ENCODE results near the gene TRAF3IP3. TPM values are rescaled to one million over a fixed set of nuclear protein-coding genes. Genes with fewer than 3 reads are reported as not detected.

The TRAF3IP3 gene
- total RNA-seq, 1 experiment from 2014 or later: 0.34 TPM

DNA sequence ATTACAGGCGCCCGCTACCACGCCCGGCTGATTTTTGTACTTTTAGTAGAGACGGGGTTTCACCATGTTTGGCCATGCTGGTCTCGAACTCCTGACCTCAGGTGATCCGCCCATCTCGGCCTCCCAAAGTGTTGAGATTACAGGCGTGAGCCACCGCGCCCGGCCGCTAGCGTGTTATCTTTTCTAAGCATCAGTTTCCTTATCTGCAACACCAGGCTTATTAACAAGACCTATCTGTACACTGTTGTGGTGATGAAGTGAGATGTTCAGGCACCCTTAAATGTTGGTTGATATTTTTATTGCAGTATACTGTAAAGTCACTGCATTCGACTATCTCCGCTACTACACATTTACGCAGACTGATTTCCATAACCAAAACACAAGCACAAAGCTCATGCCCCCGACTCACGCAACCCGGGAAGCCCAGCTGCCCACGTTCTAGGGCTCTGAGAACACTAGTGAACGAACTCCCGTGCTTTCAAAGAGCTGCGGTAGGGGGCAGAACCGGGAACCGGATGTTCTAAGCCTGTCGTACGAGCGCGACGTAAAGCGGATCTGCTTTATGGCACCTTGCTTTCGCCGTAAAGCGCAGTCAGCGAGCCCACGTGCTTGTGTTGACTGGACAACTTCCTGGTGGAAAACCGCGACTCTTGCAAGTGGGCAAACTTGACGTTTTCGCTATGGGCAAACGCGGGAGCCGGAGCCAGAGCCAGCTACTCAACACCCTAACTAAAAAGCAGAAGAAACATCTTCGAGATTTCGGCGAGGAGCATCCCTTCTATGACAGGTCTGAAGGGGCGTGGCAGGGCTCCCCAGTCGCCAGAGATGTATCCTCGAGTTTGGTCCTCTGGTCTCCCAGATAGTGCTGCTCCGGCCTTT, 71.8 kb downstream of the TRAF3IP3 start, which contains the start of gene UTP25:
Gene UTP25, plus strand, starts transcription at position 589 of the 879 bp plus-strand sequence. Its CDS starts 92 bp downstream, at position 681.
- Histone ChIP-seq H3K4me3 (replicated peaks in 1 of 2; ENCODE audit: low read depth in 1 of 2, low read length in 2 of 2) (peak within 1 kb of the TSS; percentile 75 to 83), H3K9ac (ENCODE audit: low read length) (peak within 1 kb of the TSS; percentile 68), H3K4me1 (ENCODE audit: control insufficient read depth in 1 of 2, insufficient read depth in 2 of 2, low read length in 2 of 2) (peaks cover 0 to 23% of the 10 kb centered on the region in 2 experiments; a peak in 2 of 4 replicates), H3K79me2 (ENCODE audit: insufficient read depth, low read length) (peaks cover 41% of the 10 kb centered on the region), H3K36me3 (ENCODE audit: control insufficient read depth in 1 of 2, insufficient read depth in 2 of 2, low read length in 2 of 2) (peaks cover 12 to 17% of the 10 kb centered on the region in 2 experiments; a peak in 2 of 4 replicates), H4K20me1 (ENCODE audit: insufficient read depth) (no peaks in the 10 kb centered on the region), H3K4me2 (ENCODE audit: low read length) (peak within 1 kb of the TSS; percentile 86), H3K27me3 (ENCODE audit: insufficient read depth, low read length) (no peaks in the 10 kb centered on the region), H3K9me3 (ENCODE audit: control insufficient read depth in 1 of 2, insufficient read depth in 1 of 2, low read depth in 1 of 2, low read length in 2 of 2) (no peaks in the 10 kb centered on the region), H3K9me2 (ENCODE audit: insufficient read depth) (no peaks in the 10 kb centered on the region), H3K27ac (ENCODE audit: low read depth, low read length) (peak within 1 kb of the TSS; percentile 71), H2AFZ (ENCODE audit: low read depth, low read length, poor library complexity, severe bottlenecking) (peak within 1 kb of the TSS; percentile 28)
- DNase-seq (ENCODE audit: low read depth, low spot score): peak; percentile 96
- TSS peak; percentile 93 for BruUV-seq (replicated peaks)
- POLR2A ChIA-PET: interaction anchor here (0.7 to 2.3 kb wide), 7 partner anchors 11 to 581 kb away, joined by 3 to 10 read pairs (median 4); partner anchors contain the start of genes C1orf74 and IRF6
- intact Hi-C loops (cut with micrococcal nuclease): no loop called here
- peak; percentile 88 for ATAC-seq
- CTCF ChIA-PET: interaction anchor here (1.1 to 1.7 kb wide), 4 partner anchors 9 to 251 kb away, joined by 3 to 4 read pairs (median 4); no protein-coding TSS in a partner anchor
- RAD21 ChIA-PET (ENCODE audit: low non-redundant PET in 1 of 2, low total read pairs in 2 of 2, uncharacterized antibody in 2 of 2, unreplicated experiment in 2 of 2): no interaction called here
- TF ChIP-seq EZH2 (IDR thresholded peaks at IDR 0.05) (no peak), POLR2AphosphoS5 (IDR thresholded peaks at IDR 0.05; ENCODE audit: low read depth, low read length) (peak; percentile 99), SP1 (IDR thresholded peaks at IDR 0.05; ENCODE audit: low read depth) (peak; percentile 65), SIN3A (IDR thresholded peaks at IDR 0.05; ENCODE audit: low read depth) (peak; percentile 100), JUND (IDR thresholded peaks at IDR 0.05) (no peak), EZH2phosphoT487 (IDR thresholded peaks at IDR 0.05; ENCODE audit: borderline replicate concordance) (no peak), CBX3 (IDR thresholded peaks at IDR 0.05; ENCODE audit: low read depth) (peak; percentile 94), POLR2A (IDR thresholded peaks at IDR 0.05; ENCODE audit: borderline replicate concordance, extremely low read depth, insufficient read depth, insufficient read length) (peak; percentile 89), FOSL1 (IDR thresholded peaks at IDR 0.05; ENCODE audit: low read depth) (peak; percentile 23; the same call in 1 of the 2 replicates), EGR1 (IDR thresholded peaks at IDR 0.05; ENCODE audit: low read depth) (peak; percentile 3; the same call in 1 of the 2 replicates), ELF1 (IDR thresholded peaks at IDR 0.05; ENCODE audit: borderline replicate concordance, low read depth) (peak; percentile 80), TCF7L2 (IDR thresholded peaks at IDR 0.05; ENCODE audit: borderline replicate concordance, extremely low read depth, insufficient read depth, insufficient read length) (peak; percentile 76), RAD21 (IDR thresholded peaks at IDR 0.05; ENCODE audit: low read depth) (no peak), ZFX (IDR thresholded peaks at IDR 0.05) (peak; percentile 26; the same call in 1 of the 2 replicates), CEBPB (IDR thresholded peaks at IDR 0.05; ENCODE audit: low read depth) (no peak)
- TF ChIP-seq, protein P1, sequence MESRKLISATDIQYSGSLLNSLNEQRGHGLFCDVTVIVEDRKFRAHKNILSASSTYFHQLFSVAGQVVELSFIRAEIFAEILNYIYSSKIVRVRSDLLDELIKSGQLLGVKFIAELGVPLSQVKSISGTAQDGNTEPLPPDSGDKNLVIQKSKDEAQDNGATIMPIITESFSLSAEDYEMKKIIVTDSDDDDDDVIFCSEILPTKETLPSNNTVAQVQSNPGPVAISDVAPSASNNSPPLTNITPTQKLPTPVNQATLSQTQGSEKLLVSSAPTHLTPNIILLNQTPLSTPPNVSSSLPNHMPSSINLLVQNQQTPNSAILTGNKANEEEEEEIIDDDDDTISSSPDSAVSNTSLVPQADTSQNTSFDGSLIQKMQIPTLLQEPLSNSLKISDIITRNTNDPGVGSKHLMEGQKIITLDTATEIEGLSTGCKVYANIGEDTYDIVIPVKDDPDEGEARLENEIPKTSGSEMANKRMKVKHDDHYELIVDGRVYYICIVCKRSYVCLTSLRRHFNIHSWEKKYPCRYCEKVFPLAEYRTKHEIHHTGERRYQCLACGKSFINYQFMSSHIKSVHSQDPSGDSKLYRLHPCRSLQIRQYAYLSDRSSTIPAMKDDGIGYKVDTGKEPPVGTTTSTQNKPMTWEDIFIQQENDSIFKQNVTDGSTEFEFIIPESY (IDR thresholded peaks at IDR 0.05; ENCODE audit: extremely low read depth, insufficient replicate concordance, low read length): peak; percentile 22
- TF ChIP-seq, protein P2, sequence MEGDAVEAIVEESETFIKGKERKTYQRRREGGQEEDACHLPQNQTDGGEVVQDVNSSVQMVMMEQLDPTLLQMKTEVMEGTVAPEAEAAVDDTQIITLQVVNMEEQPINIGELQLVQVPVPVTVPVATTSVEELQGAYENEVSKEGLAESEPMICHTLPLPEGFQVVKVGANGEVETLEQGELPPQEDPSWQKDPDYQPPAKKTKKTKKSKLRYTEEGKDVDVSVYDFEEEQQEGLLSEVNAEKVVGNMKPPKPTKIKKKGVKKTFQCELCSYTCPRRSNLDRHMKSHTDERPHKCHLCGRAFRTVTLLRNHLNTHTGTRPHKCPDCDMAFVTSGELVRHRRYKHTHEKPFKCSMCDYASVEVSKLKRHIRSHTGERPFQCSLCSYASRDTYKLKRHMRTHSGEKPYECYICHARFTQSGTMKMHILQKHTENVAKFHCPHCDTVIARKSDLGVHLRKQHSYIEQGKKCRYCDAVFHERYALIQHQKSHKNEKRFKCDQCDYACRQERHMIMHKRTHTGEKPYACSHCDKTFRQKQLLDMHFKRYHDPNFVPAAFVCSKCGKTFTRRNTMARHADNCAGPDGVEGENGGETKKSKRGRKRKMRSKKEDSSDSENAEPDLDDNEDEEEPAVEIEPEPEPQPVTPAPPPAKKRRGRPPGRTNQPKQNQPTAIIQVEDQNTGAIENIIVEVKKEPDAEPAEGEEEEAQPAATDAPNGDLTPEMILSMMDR (IDR thresholded peaks at IDR 0.05 in 2 of 3, conservative IDR thresholded peaks at IDR 0.05 in 1 of 3; ENCODE audit: borderline replicate concordance in 1 of 3, insufficient read depth in 1 of 3, low read depth in 2 of 3, low read length in 2 of 3): peak; percentile 36 to 70 (median 59); a peak in 5 of 6 replicates
- TF ChIP-seq, protein P3, sequence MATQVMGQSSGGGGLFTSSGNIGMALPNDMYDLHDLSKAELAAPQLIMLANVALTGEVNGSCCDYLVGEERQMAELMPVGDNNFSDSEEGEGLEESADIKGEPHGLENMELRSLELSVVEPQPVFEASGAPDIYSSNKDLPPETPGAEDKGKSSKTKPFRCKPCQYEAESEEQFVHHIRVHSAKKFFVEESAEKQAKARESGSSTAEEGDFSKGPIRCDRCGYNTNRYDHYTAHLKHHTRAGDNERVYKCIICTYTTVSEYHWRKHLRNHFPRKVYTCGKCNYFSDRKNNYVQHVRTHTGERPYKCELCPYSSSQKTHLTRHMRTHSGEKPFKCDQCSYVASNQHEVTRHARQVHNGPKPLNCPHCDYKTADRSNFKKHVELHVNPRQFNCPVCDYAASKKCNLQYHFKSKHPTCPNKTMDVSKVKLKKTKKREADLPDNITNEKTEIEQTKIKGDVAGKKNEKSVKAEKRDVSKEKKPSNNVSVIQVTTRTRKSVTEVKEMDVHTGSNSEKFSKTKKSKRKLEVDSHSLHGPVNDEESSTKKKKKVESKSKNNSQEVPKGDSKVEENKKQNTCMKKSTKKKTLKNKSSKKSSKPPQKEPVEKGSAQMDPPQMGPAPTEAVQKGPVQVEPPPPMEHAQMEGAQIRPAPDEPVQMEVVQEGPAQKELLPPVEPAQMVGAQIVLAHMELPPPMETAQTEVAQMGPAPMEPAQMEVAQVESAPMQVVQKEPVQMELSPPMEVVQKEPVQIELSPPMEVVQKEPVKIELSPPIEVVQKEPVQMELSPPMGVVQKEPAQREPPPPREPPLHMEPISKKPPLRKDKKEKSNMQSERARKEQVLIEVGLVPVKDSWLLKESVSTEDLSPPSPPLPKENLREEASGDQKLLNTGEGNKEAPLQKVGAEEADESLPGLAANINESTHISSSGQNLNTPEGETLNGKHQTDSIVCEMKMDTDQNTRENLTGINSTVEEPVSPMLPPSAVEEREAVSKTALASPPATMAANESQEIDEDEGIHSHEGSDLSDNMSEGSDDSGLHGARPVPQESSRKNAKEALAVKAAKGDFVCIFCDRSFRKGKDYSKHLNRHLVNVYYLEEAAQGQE (IDR thresholded peaks at IDR 0.05; ENCODE audit: low read depth): no peak
- TF ChIP-seq, protein P4, sequence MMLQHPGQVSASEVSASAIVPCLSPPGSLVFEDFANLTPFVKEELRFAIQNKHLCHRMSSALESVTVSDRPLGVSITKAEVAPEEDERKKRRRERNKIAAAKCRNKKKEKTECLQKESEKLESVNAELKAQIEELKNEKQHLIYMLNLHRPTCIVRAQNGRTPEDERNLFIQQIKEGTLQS (IDR thresholded peaks at IDR 0.05): no peak
